Lung (tissue), 12 donors: ENCODE data around the gene PDIA4. TPM values are rescaled to one million over a fixed set of nuclear protein-coding genes. Genes with fewer than 3 reads are reported as not detected.
"Not testable (repeated sequence)": the region's sequence is repeated elsewhere in the genome, so short reads cannot be mapped to it uniquely, and the experiment has no call there.

Experiments used
- ATAC-seq: fragments of 200-7000 bp; cut with Tn5 transposase; one replicate; pipeline ENCODE4 v1.9.1; 2020; ENCODE audit warnings: moderate number of reproducible peaks; ENCODE audit not compliant: insufficient read depth, low FRiP score
- DNase-seq, 3 donors: peaks; one replicate each; pipeline ENCODE4 v3.0.0-alpha.2; 2013 to 2017
- H3K27ac ChIP-seq, 2 donors: one replicate each; pipeline ENCODE4 v1.5.1; 2013; ENCODE audit warnings: mild to moderate bottlenecking in 2 of 2, moderate library complexity in 2 of 2, control low read depth in 1 of 2, inconsistent platforms in 1 of 2, low read depth in 1 of 2, low read length in 1 of 2
- H3K27me3 ChIP-seq, 3 donors: one replicate each; pipeline ENCODE4 v1.5.1; 2013; ENCODE audit warnings: low read length in 2 of 3; ENCODE audit not compliant: control insufficient read depth in 3 of 3, insufficient read depth in 3 of 3
- H3K36me3 ChIP-seq, 4 donors: one replicate each; pipeline ENCODE4 v1.5.1; 2013; ENCODE audit warnings: low read length in 4 of 4, mild to moderate bottlenecking in 1 of 4, moderate library complexity in 1 of 4; ENCODE audit not compliant: control insufficient read depth in 4 of 4, insufficient read depth in 4 of 4
- H3K4me1 ChIP-seq, 5 donors: one replicate each; pipeline ENCODE4 v1.5.1; 2013; ENCODE audit warnings: low read length in 5 of 5, mild to moderate bottlenecking in 2 of 5, moderate library complexity in 1 of 5; ENCODE audit not compliant: control insufficient read depth in 5 of 5, insufficient read depth in 5 of 5
- H3K4me3 ChIP-seq: one replicate; pipeline ENCODE4 v1.5.1; 2013; ENCODE audit warnings: mild to moderate bottlenecking, control low read depth, moderate library complexity
- H3K9ac ChIP-seq, 2 donors: one replicate each; pipeline ENCODE4 v1.5.1; 2013; ENCODE audit warnings: low read length in 2 of 2, control low read depth in 1 of 2; ENCODE audit not compliant: insufficient read depth in 1 of 2
- H3K9me3 ChIP-seq, 4 donors: one replicate each; pipeline ENCODE4 v1.5.1; 2013; ENCODE audit warnings: low read length in 3 of 4, mild to moderate bottlenecking in 1 of 4, moderate library complexity in 1 of 4; ENCODE audit not compliant: control insufficient read depth in 4 of 4, insufficient read depth in 3 of 4
- WGBS, 2 donors: extraction: QIAGEN DNeasy Blood & Tissue Kit; methylation state at CpG; one replicate each; pipeline ENCODE4 v1.1.7; 2013; 5-methylcytosine and 5-hydroxymethylcytosine counted together
- polyA plus RNA-seq, 2 donors: library from polyadenylated mRNA; stranded (reverse); fragments of 200-250 nt; gene quantifications; one replicate each; pipeline ENCODE4 v1.2.1, GENCODE V29; 2013
- total RNA-seq, 2 donors: library from RNA; depleted of rRNA in 1 of 2; stranded (reverse); fragments of >200 nt in 1 of 2; gene quantifications; one replicate each; pipeline ENCODE4 v1.2.1, GENCODE V29; 2014 to 2021
- TF ChIP-seq, protein P1 (sequence below): IDR thresholded peaks from 2 replicates; pipeline ENCODE4 v1.5.1; 2012; ENCODE audit warnings: mild to moderate bottlenecking; ENCODE audit errors: control extremely low read depth, extremely low read depth
- donor health status: control.
- donor health status: control.
- donor health status: Bipolar disorder and iron deficiency.
- donor health status: healthy.
- donor health status: DM: yes; HTN: yes; CAD: no.

PDIA4 gene
- total and polyA plus RNA-seq, 4 donors, result 48.6 to 213 (median 147) TPM

DNA sequence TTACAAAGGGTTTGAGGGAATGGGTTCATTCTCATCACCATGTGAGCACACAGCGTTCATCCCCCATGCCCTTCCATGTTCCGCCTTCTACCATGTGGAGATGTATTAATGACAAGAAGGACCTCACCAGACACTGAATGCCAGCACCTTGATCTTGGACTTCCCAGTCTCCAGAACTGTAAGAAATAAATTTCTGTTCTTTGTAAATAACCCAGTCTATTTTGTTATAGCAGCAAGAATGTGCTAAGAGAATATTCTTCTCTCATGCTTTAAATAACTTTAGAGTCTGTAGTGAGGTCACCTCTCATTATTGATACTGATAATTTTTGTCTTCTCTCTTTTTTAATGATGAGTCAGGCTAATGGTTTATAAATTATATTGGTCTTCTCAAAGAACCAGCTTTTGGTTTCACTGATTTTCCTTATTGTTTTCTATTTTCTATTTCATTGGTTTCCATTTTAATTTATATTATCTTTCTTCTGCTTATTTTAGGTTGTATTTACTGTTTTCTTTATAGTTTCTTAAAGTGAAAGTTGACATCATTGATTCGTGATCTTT, 3.1 kb upstream of the PDIA4 start:
- no peak overlapping the region for H3K4me3 ChIP-seq
- no peak overlapping the region for H3K27ac ChIP-seq
- TF ChIP-seq, protein P1, sequence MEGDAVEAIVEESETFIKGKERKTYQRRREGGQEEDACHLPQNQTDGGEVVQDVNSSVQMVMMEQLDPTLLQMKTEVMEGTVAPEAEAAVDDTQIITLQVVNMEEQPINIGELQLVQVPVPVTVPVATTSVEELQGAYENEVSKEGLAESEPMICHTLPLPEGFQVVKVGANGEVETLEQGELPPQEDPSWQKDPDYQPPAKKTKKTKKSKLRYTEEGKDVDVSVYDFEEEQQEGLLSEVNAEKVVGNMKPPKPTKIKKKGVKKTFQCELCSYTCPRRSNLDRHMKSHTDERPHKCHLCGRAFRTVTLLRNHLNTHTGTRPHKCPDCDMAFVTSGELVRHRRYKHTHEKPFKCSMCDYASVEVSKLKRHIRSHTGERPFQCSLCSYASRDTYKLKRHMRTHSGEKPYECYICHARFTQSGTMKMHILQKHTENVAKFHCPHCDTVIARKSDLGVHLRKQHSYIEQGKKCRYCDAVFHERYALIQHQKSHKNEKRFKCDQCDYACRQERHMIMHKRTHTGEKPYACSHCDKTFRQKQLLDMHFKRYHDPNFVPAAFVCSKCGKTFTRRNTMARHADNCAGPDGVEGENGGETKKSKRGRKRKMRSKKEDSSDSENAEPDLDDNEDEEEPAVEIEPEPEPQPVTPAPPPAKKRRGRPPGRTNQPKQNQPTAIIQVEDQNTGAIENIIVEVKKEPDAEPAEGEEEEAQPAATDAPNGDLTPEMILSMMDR, result no peak
- H3K36me3 ChIP-seq, result peaks cover 0 to 1% (median 0%) of the 10 kb centered on the region in 4 donors
- DNase-seq, result no peak
- no peaks in the 10 kb centered on the region for H3K9me3 ChIP-seq
- peaks cover 3 to 18% (median 5%) of the 10 kb centered on the region in 5 donors for H3K4me1 ChIP-seq
- 90 to 95% methylated on average over 3 of the region's 3 CpGs for WGBS, 2 donors
- no peak overlapping the region for H3K9ac ChIP-seq
- H3K27me3 ChIP-seq, result no peaks in the 10 kb centered on the region
- ATAC-seq, result no peak

DNA sequence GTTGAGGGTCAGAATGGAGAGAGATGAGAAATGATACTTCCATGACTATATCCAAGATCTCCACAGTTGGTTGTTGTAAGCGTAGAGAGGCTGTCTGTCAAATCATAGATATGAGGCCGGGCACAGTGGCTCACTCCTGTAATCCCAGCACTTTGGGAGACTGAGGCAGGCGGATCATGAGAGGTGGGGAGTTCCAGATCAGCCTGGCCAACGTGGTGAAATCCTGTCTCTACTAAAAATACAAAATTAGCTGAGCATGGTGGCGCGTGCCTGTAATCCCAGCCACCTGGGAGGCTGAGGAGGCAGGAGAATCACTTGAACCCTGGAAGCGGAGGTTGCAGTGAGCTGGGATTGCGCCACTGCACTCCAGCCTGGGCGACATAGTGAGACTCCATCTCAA, 2.1 kb upstream of the PDIA4 start:
- not testable (repeated sequence) for H3K9ac ChIP-seq, H3K9me3 ChIP-seq, H3K36me3 ChIP-seq, DNase-seq, ATAC-seq, H3K27me3 ChIP-seq, H3K4me3 ChIP-seq, H3K27ac ChIP-seq
- 91 to 97% methylated on average over 9 of the region's 9 CpGs for WGBS, 2 donors
- peaks cover 3 to 19% (median 5%) of the 10 kb centered on the region in 5 donors for H3K4me1 ChIP-seq

DNA sequence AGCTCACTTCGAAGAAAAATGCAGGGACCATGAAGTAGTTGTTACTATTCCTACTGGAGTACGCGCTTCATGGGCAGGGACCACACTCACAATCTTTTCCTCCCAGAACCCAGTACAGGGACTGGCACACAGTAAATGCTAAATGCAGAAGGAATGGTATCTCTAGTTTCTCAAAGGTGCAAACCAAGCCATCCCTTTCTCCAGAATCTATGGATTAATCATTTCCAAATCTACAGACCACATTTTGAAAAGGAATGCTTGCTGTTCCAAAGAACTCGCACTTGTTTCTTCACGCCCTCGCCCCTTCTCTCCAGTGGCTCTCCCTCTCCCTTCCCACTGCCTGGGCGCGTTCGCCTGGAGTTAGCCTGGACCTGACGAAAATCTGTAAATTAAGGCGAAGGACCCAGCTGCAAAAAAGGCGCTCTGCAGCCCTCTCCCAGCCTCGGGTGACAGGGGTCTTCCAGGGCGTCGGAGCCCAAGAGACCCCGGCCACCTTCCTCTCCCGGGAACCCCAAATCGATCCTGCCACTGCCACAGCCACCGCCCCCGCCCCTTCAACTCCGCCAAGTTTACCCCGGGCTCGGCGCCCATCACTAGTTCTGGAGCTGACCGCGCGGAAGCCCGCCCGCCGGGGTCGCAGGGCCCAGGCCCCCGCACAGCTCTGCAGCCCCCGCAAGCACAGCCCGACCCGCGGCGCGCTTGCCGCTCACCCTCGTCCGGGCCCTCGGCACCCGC, 527 bp downstream of the PDIA4 start:
- Histone ChIP-seq H3K4me3 (peak overlapping the region; percentile 97), H3K9me3 (no peaks in the 10 kb centered on the region), H3K27ac (peak overlapping the region; percentile 93 to 99), H3K36me3 (peaks cover 0 to 4% (median under 1%) of the 10 kb centered on the region in 4 donors), H3K4me1 (peaks cover 3 to 19% (median 5%) of the 10 kb centered on the region in 5 donors), H3K27me3 (no peaks in the 10 kb centered on the region), H3K9ac (peak overlapping the region; percentile 83 to 85)
- 1 to 2% methylated on average over 43 of the region's 43 CpGs for WGBS, 2 donors
- no peak for ATAC-seq
- peak; percentile 24 to 59 (median 35) for DNase-seq
- TF ChIP-seq, protein P1, result no peak

DNA sequence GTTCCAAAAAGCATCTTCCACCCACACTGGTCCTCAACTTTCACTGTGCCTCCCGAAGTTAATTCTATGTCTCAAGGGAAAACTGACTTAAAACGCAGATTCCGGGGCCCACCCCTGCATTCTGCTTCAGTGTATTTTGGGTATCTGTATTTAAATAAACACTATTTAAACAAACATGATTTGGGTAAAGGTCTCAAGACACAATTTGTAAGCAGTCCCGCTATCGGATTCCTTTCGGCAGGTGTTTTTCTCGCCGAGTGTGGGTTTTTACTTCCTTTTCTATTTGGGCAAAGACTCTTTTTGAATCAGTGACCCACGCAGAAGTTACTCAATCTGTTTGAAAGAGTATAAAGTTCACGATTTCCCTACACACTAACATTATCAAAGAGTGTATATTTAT, 1.2 kb downstream of the PDIA4 start:
- TF ChIP-seq, protein P1, result no peak
- ATAC-seq, result no peak
- H3K27me3 ChIP-seq, result no peaks in the 10 kb centered on the region
- no peak for DNase-seq
- peaks cover 3 to 19% (median 5%) of the 10 kb centered on the region in 5 donors for H3K4me1 ChIP-seq
- H3K9ac ChIP-seq, result peak overlapping the region; percentile 83 to 85
- peaks cover 0 to 4% (median under 1%) of the 10 kb centered on the region in 4 donors for H3K36me3 ChIP-seq
- WGBS, 2 donors, result 28 to 30% methylated on average over 10 of the region's 10 CpGs
- no peaks in the 10 kb centered on the region for H3K9me3 ChIP-seq
- H3K4me3 ChIP-seq, result no peak overlapping the region
- no peak overlapping the region for H3K27ac ChIP-seq
